Brain microvascular endothelial cell (primary cell): ENCODE results near the gene MMP17.
A peak's percentile ranks its signal among the peaks of the same experiment; 100 is the strongest.

Experiments used
- DNase-seq: peaks from one replicate; pipeline ENCODE4 v3.0.0-alpha.2; 2020
- H3K27ac ChIP-seq: fragments of 250-450 bp; sonication (Bioruptor Pico); 2 replicates; pipeline ENCODE4 v1.5.1; 2020; ENCODE audit warnings: mild to moderate bottlenecking, moderate library complexity
- H3K27me3 ChIP-seq: fragments of 250-450 bp; sonication (Bioruptor Pico); replicated peaks from 2 replicates; pipeline ENCODE4 v1.5.1; 2020; ENCODE audit warnings: mild to moderate bottlenecking
- H3K36me3 ChIP-seq: fragments of 250-450 bp; sonication (Bioruptor Pico); replicated peaks from 2 replicates; pipeline ENCODE4 v1.5.1; 2020; ENCODE audit warnings: mild to moderate bottlenecking
- H3K4me3 ChIP-seq: 2 replicates; pipeline ENCODE4 v1.5.1; 2011; ENCODE audit warnings: low read depth, mild to moderate bottlenecking, control low read depth, low read length, moderate library complexity
- CTCF ChIP-seq: IDR thresholded peaks from 2 replicates; pipeline ENCODE4 v1.5.1; 2011; ENCODE audit warnings: low read depth, mild to moderate bottlenecking, moderate library complexity, low read length, control low read depth, inconsistent platforms; ENCODE audit errors: missing control alignments
- in situ Hi-C: cut with HindIII; loops from 2 replicates; pipeline ENCODE4 v1.10.0; 2017; ENCODE audit warnings: low sequenced_read_pairs, low pct_ligation_motif_present

MMP17 gene

GRCh38 chr12:131818821-131819585 lies 9.2 kb upstream of the MMP17 start:
- no peaks in the 10 kb centered on the region for H3K36me3 ChIP-seq
- no peak overlapping the region for H3K27ac ChIP-seq
- no peak for DNase-seq
- no peak overlapping the region for H3K4me3 ChIP-seq
- no peaks in the 10 kb centered on the region for H3K27me3 ChIP-seq
- TF ChIP-seq CTCF, result no peak
- in situ Hi-C loops, result no loop called here

GRCh38 chr12:131824450-131824849 lies 3.7 kb upstream of the MMP17 start:
- no peak for TF ChIP-seq CTCF
- Histone ChIP-seq H3K27me3 (no peaks in the 10 kb centered on the region), H3K27ac (no peak overlapping the region), H3K36me3 (no peaks in the 10 kb centered on the region), H3K4me3 (no peak overlapping the region)
- DNase-seq, result no peak
- in situ Hi-C loops, result no loop called here

- DNase-seq, result no peak
- no peak for TF ChIP-seq CTCF
- Histone ChIP-seq H3K36me3 (no peaks in the 10 kb centered on the region), H3K27ac (no peak overlapping the region), H3K27me3 (no peaks in the 10 kb centered on the region), H3K4me3 (no peak overlapping the region)
- in situ Hi-C loops, result no loop called here
These were observed 2.9 kb upstream of the MMP17 start for GRCh38 chr12:131825146-131825892.

GRCh38 chr12:131826097-131826928 lies 1.9 kb upstream of the MMP17 start:
- Histone ChIP-seq H3K4me3 (no peak overlapping the region), H3K27ac (no peak overlapping the region), H3K36me3 (no peaks in the 10 kb centered on the region), H3K27me3 (no peaks in the 10 kb centered on the region)
- DNase-seq, result no peak
- in situ Hi-C loops, result no loop called here
- TF ChIP-seq CTCF, result no peak

GRCh38 chr12:131828671-131829355 lies 620 bp downstream of the MMP17 start:
- Histone ChIP-seq H3K27me3 (no peaks in the 10 kb centered on the region), H3K27ac (no peak overlapping the region), H3K36me3 (no peaks in the 10 kb centered on the region), H3K4me3 (peak overlapping the region; percentile 67)
- no peak for TF ChIP-seq CTCF
- DNase-seq, result no peak
- in situ Hi-C loops, result no loop called here
